Myocyte (in vitro differentiated cells): ENCODE measurements around the gene TBC1D4. TPM values are rescaled to one million over a fixed set of nuclear protein-coding genes. Genes with fewer than 3 reads are reported as not detected.
"Not testable (repeated sequence)": the region's sequence is repeated elsewhere in the genome, so short reads cannot be mapped to it uniquely, and the experiment has no call there.

Experiments
- DNase-seq: peaks from one replicate; pipeline ENCODE4 v3.0.0-alpha.2; 2012; ENCODE audit warnings: low read depth
- total RNA-seq: library from RNA; depleted of rRNA; stranded (reverse); fragments of >200 nt; gene quantifications from 2 replicates; pipeline ENCODE4 v1.2.3, GENCODE V29; 2014

The TBC1D4 gene
- total RNA-seq, 1 donor from 2014 or later: 23.2 TPM

GRCh38 chr13:75327135-75327510, 154.8 kb downstream of the TBC1D4 start:
- no peak for DNase-seq

- peak; percentile 36 for DNase-seq
These were observed 155.5 kb downstream of the TBC1D4 start for GRCh38 chr13:75326173-75327134.

DNA sequence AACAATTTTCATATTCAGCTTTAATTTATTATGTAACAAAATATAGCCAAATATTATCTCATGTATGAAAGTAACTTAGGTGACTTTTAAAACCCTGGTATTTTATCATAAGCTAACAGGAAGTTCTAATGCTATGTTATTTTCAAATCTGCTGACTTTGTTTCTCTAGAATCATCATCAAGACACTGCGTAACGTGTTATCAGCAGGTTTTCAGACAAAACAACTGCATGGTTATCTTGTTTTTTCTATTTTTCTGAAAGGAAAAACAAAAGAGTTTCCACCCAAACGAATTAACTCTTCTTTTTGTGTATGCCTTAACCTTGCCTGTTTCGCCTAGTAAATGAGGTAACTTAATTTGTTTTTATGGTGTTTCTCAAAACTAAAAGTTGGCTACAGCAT, 156.3 kb downstream of the TBC1D4 start:
- DNase-seq: no peak

DNA sequence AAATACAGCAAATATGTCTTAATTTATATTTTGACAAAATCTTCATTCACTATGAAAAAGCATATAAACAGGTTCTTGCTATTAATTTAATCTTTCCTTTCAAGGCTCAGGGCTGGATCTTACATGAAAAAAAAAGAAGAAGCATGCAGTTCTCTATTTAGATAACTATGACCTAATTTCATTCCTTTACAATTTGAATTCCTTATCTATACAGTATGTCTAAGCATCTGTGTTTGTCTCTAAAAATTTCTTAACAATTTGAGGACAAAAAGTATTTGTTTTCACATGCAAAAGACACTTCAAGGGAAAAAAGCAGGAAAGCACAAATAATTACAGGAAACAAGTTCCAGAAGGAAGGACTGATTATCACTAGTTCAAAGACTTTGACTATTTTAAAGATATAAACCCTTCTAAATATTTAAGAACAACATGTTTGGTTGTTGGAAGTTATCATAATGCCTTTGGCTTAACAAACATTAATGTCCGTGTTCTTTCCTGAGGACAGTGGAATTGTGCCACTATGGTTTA, 157.5 kb downstream of the TBC1D4 start:
- no peak for DNase-seq

DNA sequence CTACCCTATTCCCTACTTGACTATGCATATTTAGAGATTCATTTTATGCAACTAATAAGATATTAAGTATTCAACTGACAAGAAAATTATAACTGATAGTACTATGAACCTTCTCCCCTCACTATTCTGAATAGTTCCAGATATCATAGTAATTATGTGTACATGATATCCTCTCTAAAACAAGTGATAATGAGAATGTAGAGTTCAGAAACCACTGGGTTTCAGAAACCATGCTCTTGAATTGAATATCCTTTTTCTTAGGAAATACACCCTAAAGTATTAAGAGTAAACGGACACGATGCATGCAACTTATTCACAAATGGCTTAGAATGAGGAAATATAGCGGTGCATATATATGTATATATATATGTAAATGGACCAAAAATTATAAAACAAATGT, 160.9 kb downstream of the TBC1D4 start:
- no peak for DNase-seq

DNA sequence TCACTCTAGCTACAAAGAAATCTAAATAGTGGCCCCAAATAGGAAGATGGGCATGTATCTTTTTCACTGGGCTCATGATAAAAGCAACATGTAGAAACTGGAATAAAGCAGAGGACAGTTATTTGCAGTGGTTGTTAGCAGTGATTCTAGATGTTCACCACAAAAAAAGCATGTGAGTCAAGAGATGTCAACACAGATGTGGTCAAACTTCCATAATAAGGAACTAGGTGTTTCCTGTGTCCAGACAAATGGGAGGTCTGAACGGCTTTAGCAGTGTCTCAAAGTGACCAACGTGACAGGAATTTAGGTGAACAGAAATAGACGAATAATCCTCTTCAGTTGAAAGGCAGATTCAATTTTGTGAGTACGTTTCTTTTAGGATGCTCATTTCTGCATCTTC, 162.7 kb downstream of the TBC1D4 start:
- DNase-seq: peak; percentile 47

DNA sequence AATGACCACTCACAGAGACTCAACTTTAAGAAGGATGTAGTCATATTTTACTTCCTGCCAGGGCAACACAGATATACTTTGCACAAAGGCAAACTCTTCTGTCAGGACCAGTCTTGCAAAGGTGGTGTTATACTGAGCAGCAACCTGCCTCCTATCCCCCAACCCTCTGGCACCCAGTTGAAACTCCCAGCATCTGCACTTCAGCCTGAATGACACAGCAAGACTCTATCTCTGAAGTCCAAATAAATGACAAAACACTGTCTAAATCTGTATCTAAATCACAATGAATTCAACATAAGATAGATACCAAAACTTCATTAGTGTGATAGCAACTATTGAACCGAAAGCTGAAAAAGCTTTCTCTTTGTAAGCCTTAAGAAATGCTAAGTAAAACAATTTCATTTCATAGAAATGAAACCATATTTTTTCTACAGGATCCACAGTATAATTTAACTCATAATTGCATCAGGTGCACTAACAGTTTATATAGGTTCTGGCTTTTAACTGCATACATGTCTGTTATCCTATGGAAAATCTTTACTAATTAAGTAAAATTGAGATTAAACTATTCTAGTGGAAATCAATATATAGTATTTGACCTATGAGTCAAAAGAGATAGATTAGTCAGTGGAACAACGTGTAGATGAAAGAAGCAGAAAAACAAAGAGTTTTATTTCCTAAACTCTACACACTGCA, 163.7 kb downstream of the TBC1D4 start:
- DNase-seq: no peak

DNA sequence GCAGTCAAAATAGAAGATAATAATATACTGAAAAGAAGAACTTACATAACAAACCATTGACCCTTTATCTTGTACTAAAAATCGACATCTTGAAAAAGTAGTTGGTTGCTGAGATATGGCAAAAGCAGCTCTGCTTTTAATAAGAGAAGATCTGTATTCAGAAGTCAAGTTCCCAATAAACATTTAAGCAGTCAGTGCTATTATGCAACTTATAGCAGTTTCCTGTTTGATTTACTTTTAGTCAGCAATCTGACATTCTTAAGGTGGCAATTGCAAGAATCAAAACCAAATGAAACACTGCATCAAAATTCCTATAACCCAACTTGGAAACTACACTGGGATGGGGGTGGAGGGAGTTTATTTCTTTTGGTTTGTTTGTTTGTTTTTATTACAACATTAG, 165.5 kb downstream of the TBC1D4 start:
- no peak for DNase-seq

DNA sequence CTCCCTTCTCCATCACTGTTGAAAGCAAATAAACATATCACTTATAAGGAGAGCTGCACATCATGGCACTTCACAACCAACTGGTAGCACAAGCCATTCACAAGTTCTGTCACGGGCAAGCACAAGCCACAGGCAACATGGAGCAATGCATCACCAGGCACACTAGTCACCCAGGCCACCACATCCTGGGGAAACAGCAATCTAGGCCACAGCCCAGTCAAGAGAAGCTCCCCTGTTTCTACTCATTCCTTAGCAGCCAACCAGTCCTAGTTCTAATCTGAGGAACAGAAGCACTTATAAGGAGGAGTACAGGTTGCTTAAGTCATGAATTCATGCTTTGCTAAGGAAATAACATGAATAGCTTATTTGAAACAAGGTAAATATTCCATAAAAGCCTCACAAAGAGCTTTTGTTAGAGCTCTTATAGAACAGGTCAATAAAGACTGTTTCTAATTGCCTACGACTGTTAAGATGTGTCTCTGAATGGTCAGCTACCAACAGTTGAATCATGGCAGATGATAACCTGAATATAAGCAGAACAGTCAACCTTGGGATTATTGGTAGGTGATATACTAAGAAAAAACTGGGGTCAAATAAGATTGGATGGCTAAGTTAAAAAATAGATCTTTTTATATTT, 169.0 kb downstream of the TBC1D4 start:
- DNase-seq: no peak

DNA sequence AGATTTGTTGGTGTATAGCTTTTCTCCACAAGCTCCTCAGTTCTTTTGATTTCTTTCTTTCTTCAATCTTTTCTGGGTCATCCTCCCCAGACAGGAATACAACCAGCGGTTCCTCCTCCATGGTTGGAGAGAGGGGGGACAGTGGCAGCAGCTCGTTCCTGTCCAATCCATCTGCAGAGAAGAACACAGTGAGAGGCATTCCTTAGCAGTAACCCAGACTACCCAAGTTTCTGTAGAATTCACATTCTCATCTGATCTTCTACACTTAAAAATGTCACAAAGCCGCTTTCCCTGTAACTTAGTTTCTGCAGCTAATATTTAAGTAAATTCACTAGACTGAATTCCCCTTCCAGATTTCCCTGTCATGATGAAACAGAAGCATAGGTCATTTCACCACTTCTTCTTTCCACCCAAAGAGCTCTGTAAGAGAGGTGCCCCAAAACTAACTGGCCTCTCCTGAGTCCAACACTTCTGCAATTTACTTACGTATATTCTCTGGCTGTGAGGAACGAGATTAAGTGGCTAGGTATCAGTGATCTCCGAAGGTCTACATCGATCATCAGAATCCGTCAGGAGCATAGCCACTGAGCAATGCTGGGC, 171.9 kb downstream of the TBC1D4 start:
- DNase-seq: no peak

- DNase-seq: no peak
These were observed 173.7 kb downstream of the TBC1D4 start for GRCh38 chr13:75308222-75308621.

- no peak for DNase-seq
These were observed 174.5 kb downstream of the TBC1D4 start for GRCh38 chr13:75307370-75307949.

- not testable (repeated sequence) for DNase-seq
These were observed 175.0 kb downstream of the TBC1D4 start for GRCh38 chr13:75306967-75307366.

DNA sequence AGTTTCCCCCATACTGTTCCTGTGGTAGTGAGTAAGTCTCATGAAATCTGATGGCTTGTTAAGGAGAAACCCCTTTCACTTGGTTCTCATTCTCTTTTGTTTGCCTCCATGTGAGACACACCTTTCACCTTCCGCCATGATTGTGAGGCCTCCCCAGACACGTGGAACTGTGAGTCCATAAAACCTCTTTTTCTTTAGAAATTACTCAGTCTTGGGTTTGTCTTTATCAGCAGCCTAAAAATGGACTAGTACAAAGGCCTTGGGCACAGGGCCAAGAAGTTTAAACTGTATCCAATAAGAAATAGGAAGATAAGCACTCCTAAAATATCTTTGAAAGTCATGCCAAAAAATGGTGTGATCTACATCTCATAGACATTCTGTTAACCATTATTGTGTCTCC, 176.9 kb downstream of the TBC1D4 start:
- peak; percentile 30 for DNase-seq

DNA sequence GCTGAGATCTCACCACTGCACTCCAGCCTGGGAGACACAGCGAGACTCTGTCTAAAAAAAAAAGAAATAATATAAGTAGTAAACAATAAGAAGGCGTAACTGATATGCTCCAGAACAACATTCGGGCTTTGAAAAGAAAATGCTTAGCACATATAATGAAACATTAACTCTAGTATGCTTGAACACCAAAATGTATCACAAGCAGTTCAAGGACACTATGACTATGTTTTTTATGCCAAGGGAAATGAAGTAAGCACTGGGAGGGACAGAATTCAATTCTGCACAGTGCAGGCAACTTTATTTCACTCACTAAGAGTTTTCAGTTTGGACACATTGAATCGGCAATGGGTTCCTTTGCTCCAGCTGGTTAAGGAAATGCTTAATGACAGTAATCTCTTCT, 178.7 kb downstream of the TBC1D4 start:
- no peak for DNase-seq

- DNase-seq: no peak
These were observed 179.8 kb downstream of the TBC1D4 start for GRCh38 chr13:75302071-75302698.

DNA sequence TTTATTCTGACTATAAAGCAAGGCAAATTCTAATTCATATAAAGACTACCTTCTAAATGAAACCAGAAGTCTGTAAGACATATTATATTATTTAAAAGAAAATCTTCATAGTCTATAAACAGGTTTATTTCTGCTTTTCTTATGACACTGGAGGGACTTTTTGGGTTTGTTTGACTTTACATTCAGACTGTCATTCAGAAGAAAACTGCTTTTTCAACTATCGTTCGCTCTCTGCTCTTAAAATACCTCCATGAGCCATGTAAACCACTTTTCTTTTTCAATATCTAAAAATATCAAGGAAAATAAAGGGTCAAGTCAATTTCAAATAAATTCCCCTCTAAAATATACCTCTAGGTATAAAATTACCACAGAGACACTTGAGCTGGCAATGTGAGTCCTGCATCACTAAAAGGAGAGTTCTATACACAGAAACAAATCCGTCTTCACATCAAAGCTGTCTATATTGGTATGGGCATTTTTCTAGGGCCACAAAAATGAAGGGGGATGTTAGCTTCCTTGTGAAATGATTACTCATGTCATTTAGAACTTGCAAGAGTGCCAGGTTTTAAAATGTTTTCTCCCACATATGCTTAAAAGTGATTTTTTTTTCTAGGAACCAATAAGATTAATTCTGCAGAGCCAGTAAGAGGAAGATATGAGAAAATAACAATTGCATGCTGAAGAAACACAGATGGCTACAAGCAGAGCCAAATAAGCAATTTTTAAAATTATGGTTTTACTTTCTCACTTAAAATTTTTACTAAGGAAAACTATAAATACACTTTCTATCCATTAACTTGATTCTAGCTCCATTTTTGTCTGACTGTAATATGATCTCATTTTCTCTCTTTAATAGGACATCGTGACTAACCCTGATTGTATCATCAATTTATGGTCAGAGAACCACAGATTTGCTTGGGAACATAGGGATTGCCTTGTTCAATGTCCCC, 181.8 kb downstream of the TBC1D4 start:
- DNase-seq: peak; percentile 22

GRCh38 chr13:75299246-75299645, 182.7 kb downstream of the TBC1D4 start:
- DNase-seq: peak; percentile 44

- no peak for DNase-seq
These were observed 185.3 kb downstream of the TBC1D4 start for GRCh38 chr13:75296641-75297040.
